ENCODE data around the gene DDR1. TPM values are rescaled to one million over a fixed set of nuclear protein-coding genes. Genes with fewer than 3 reads are reported as not detected.

The DDR1 gene
- total RNA-seq, 1 donor from 2014 or later, result 102 TPM

- H3K36me3 ChIP-seq, result no peaks in the 10 kb centered on the region
- no peak overlapping the region for H3K27ac ChIP-seq
- TF ChIP-seq CTCF (IDR thresholded peaks at IDR 0.05), result no peak
- peaks cover 7% of the 10 kb centered on the region for H3K4me1 ChIP-seq
- H3K4me3 ChIP-seq, result no peak overlapping the region
- no peak for DNase-seq
- intact Hi-C loops (cut with DNase I), result loop anchor here (2.0 kb wide), 1 partner anchor 47 kb away; no protein-coding TSS in a partner anchor
- no peaks in the 10 kb centered on the region for H3K9me3 ChIP-seq
- no peaks in the 10 kb centered on the region for H3K27me3 ChIP-seq
- no peak for ATAC-seq
Measured at GRCh38 chr6:30875244-30876038, 8.9 kb upstream of the DDR1 start.

GRCh38 chr6:30876039-30876730 is 8.1 kb upstream of the DDR1 start:
- peaks cover 7% of the 10 kb centered on the region for H3K4me1 ChIP-seq
- H3K27ac ChIP-seq, result no peak overlapping the region
- no peak for TF ChIP-seq CTCF (IDR thresholded peaks at IDR 0.05)
- no peaks in the 10 kb centered on the region for H3K27me3 ChIP-seq
- DNase-seq, result no peak
- ATAC-seq, result no peak
- H3K36me3 ChIP-seq, result no peaks in the 10 kb centered on the region
- intact Hi-C loops (cut with DNase I), result loop anchor here (2.0 kb wide), 1 partner anchor 47 kb away; no protein-coding TSS in a partner anchor
- no peak overlapping the region for H3K4me3 ChIP-seq
- H3K9me3 ChIP-seq, result no peaks in the 10 kb centered on the region

GRCh38 chr6:30877419-30878262 is 6.7 kb upstream of the DDR1 start:
- DNase-seq, result peak; percentile 91
- H3K9me3 ChIP-seq, result no peaks in the 10 kb centered on the region
- no peaks in the 10 kb centered on the region for H3K36me3 ChIP-seq
- intact Hi-C loops (cut with DNase I), result loop anchor here (2.0 kb wide), 1 partner anchor 49 kb away; no protein-coding TSS in a partner anchor
- peak; percentile 93 for ATAC-seq
- peak overlapping the region; percentile 82 for H3K27ac ChIP-seq
- H3K4me3 ChIP-seq, result peak overlapping the region; percentile 37
- no peaks in the 10 kb centered on the region for H3K27me3 ChIP-seq
- peaks cover 12% of the 10 kb centered on the region for H3K4me1 ChIP-seq
- TF ChIP-seq CTCF (IDR thresholded peaks at IDR 0.05), result peak; percentile 88

- ATAC-seq (no peak), DNase-seq (no peak)
- intact Hi-C loops (cut with DNase I), result no loop called here
- no peak overlapping the region for H3K4me3 ChIP-seq
- no peaks in the 10 kb centered on the region for H3K36me3 ChIP-seq
- no peaks in the 10 kb centered on the region for H3K9me3 ChIP-seq
- no peaks in the 10 kb centered on the region for H3K27me3 ChIP-seq
- H3K27ac ChIP-seq, result no peak overlapping the region
- no peak for TF ChIP-seq CTCF (IDR thresholded peaks at IDR 0.05)
- peaks cover 15% of the 10 kb centered on the region for H3K4me1 ChIP-seq
Measured at GRCh38 chr6:30879684-30880427, 4.5 kb upstream of the DDR1 start.

GRCh38 chr6:30880698-30881252 is 3.5 kb upstream of the DDR1 start:
- intact Hi-C loops (cut with DNase I), result no loop called here
- H3K4me3 ChIP-seq, result no peak overlapping the region
- no peak for TF ChIP-seq CTCF (IDR thresholded peaks at IDR 0.05)
- no peak overlapping the region for H3K27ac ChIP-seq
- H3K4me1 ChIP-seq, result peaks cover 20% of the 10 kb centered on the region
- no peaks in the 10 kb centered on the region for H3K36me3 ChIP-seq
- DNase-seq (no peak), ATAC-seq (no peak)
- no peaks in the 10 kb centered on the region for H3K27me3 ChIP-seq
- no peaks in the 10 kb centered on the region for H3K9me3 ChIP-seq

All from upper lobe of right lung (tissue), 1 donor.